ENCODE measurements around the gene OPHN1. TPM values are rescaled to one million over a fixed set of nuclear protein-coding genes. Genes with fewer than 3 reads are reported as not detected.

The OPHN1 gene
- total and polyA plus RNA-seq, 2 donors (not counting 3 experiments of a cell fraction or from before 2014, with no cell fraction given): 3.9 to 6.7 TPM

- H2AFZ ChIP-seq (ENCODE audit: low read depth, low read length): no peak overlapping the region
- no peaks in the 10 kb centered on the region for H4K20me1 ChIP-seq (replicated peaks; ENCODE audit: control insufficient read depth, extremely low read depth, insufficient read depth, low read length)
- no peaks in the 10 kb centered on the region for H3K36me3 ChIP-seq (ENCODE audit: control insufficient read depth in 2 of 2, extremely low read depth in 1 of 2, insufficient read depth in 2 of 2, low read length in 2 of 2)
- H3K9me3 ChIP-seq (replicated peaks; ENCODE audit: control insufficient read depth, insufficient read depth, low read length): no peaks in the 10 kb centered on the region
- no peaks in the 10 kb centered on the region for H3K27me3 ChIP-seq (ENCODE audit: control insufficient read depth in 2 of 2, insufficient read depth in 2 of 2, low read length in 2 of 2)
- DNase-seq (ENCODE audit: low read depth, low spot score): peak; percentile 29
- FAIRE-seq: peak; percentile 79
- H3K4me1 ChIP-seq (ENCODE audit: control insufficient read depth, extremely low read depth, insufficient read depth, low read length): no peaks in the 10 kb centered on the region
- H3K79me2 ChIP-seq (ENCODE audit: control insufficient read depth, insufficient read depth, low read length): no peaks in the 10 kb centered on the region
- no peak overlapping the region for H3K4me2 ChIP-seq (ENCODE audit: insufficient read depth, low read length)
- POLR2A ChIA-PET: no interaction called here
- no peak overlapping the region for H3K4me3 ChIP-seq (replicated peaks in 1 of 3; ENCODE audit: insufficient read depth in 1 of 3, low read depth in 1 of 3, low read length in 3 of 3)
- dilution Hi-C loops (cut with MboI; ENCODE audit: extremely low pct_ligation_motif_present, low sequenced_read_pairs) (no loop called here), intact Hi-C loops (cut with micrococcal nuclease) (loop anchor here (1.0 to 10.0 kb wide), 2 partner anchors 128 to 474 kb away; partner anchors contain the start of gene AR)
- H3K27ac ChIP-seq (ENCODE audit: insufficient read depth, low read depth, low read length): no peak overlapping the region
- no peak overlapping the region for H3K9ac ChIP-seq (replicated peaks; ENCODE audit: extremely low read depth, insufficient read depth, low read length)
- no peaks in the 10 kb centered on the region for H3K9me1 ChIP-seq (replicated peaks; ENCODE audit: control insufficient read depth, extremely low read depth, insufficient read depth, low read length)
- TF ChIP-seq GATA2 (IDR thresholded peaks at IDR 0.05; ENCODE audit: insufficient read depth, insufficient read length, low read depth, low read length) (no peak), CTCF (IDR thresholded peaks at IDR 0.05; ENCODE audit: extremely low read depth in 1 of 2, insufficient read depth in 1 of 2, low read depth in 1 of 2, low read length in 2 of 2) (peak; percentile 49 to 50)
- CTCF ChIA-PET: interaction anchor here (0.7 to 3.3 kb wide), 10 partner anchors 23 to 790 kb away, joined by 3 to 66 read pairs (median 4); no protein-coding TSS in a partner anchor
- no TSS peak for BruUV-seq (replicated peaks)
These were observed 414.8 kb downstream of the OPHN1 start for GRCh38 chrX:68018248-68019203.

- no peak overlapping the region for H3K4me2 ChIP-seq (ENCODE audit: insufficient read depth, low read length)
- dilution Hi-C loops (cut with MboI; ENCODE audit: extremely low pct_ligation_motif_present, low sequenced_read_pairs) (no loop called here), intact Hi-C loops (cut with micrococcal nuclease) (no loop called here)
- H3K36me3 ChIP-seq (ENCODE audit: control insufficient read depth in 2 of 2, extremely low read depth in 1 of 2, insufficient read depth in 2 of 2, low read length in 2 of 2): no peaks in the 10 kb centered on the region
- H3K9me3 ChIP-seq (replicated peaks; ENCODE audit: control insufficient read depth, insufficient read depth, low read length): no peaks in the 10 kb centered on the region
- no peak for FAIRE-seq
- no peaks in the 10 kb centered on the region for H3K4me1 ChIP-seq (ENCODE audit: control insufficient read depth, extremely low read depth, insufficient read depth, low read length)
- H3K4me3 ChIP-seq (replicated peaks in 1 of 3; ENCODE audit: insufficient read depth in 1 of 3, low read depth in 1 of 3, low read length in 3 of 3): no peak overlapping the region
- TF ChIP-seq CTCF (IDR thresholded peaks at IDR 0.05; ENCODE audit: extremely low read depth in 1 of 2, insufficient read depth in 1 of 2, low read depth in 1 of 2, low read length in 2 of 2): no peak
- no peak for TF ChIP-seq GATA2 (IDR thresholded peaks at IDR 0.05; ENCODE audit: insufficient read depth, insufficient read length, low read depth, low read length)
- no peak for TF ChIP-seq FOS (IDR thresholded peaks at IDR 0.05; ENCODE audit: borderline replicate concordance, insufficient read depth, low read length)
- TF ChIP-seq EZH2 (IDR thresholded peaks at IDR 0.05; ENCODE audit: borderline replicate concordance, low read depth, low read length, severe bottlenecking): no peak
- TF ChIP-seq MYC (IDR thresholded peaks at IDR 0.05; ENCODE audit: low read depth, low read length): no peak
- TF ChIP-seq POLR2AphosphoS5 (IDR thresholded peaks at IDR 0.05; ENCODE audit: insufficient read depth, low read depth, low read length): no peak
- TF ChIP-seq JUN (IDR thresholded peaks at IDR 0.05; ENCODE audit: borderline replicate concordance, insufficient read depth, insufficient read length, low read depth): no peak
- TF ChIP-seq POLR2A (IDR thresholded peaks at IDR 0.05; ENCODE audit: low read depth, low read length): no peak
- no peak for TF ChIP-seq MAX (IDR thresholded peaks at IDR 0.05; ENCODE audit: insufficient read depth, insufficient read length)
- ChIA-PET POLR2A (no interaction called here), CTCF (no interaction called here)
- no peaks in the 10 kb centered on the region for H4K20me1 ChIP-seq (replicated peaks; ENCODE audit: control insufficient read depth, extremely low read depth, insufficient read depth, low read length)
- no peak overlapping the region for H3K9ac ChIP-seq (replicated peaks; ENCODE audit: extremely low read depth, insufficient read depth, low read length)
- H3K27ac ChIP-seq (ENCODE audit: insufficient read depth, low read depth, low read length): no peak overlapping the region
- BruUV-seq (replicated peaks): no TSS peak
- no peaks in the 10 kb centered on the region for H3K9me1 ChIP-seq (replicated peaks; ENCODE audit: control insufficient read depth, extremely low read depth, insufficient read depth, low read length)
- H3K27me3 ChIP-seq (ENCODE audit: control insufficient read depth in 2 of 2, insufficient read depth in 2 of 2, low read length in 2 of 2): no peaks in the 10 kb centered on the region
- H2AFZ ChIP-seq (ENCODE audit: low read depth, low read length): no peak overlapping the region
- H3K79me2 ChIP-seq (ENCODE audit: control insufficient read depth, insufficient read depth, low read length): no peaks in the 10 kb centered on the region
- no peak for DNase-seq (ENCODE audit: low read depth, low spot score)
These were observed 434.8 kb downstream of the OPHN1 start for GRCh38 chrX:67998540-67998939.

All from endothelial cell of umbilical vein (primary cell).